PFSK-1 (cell line): ENCODE results near the gene MRPL36.

Source experiments
- POLR2AphosphoS5 ChIP-seq: IDR thresholded peaks from 2 replicates; pipeline ENCODE4 v1.6.1; 2012; ENCODE audit warnings: low read depth, mild to moderate bottlenecking, control low read depth, low read length, moderate library complexity
- REST ChIP-seq, 2 experiments: IDR thresholded peaks; 2 replicates each; pipeline versions ENCODE4 v1.6.1 to v1.8.0; 2011 to 2012; ENCODE audit warnings: low read depth in 2 of 2, low read length in 2 of 2, control low read depth in 1 of 2, inconsistent platforms in 1 of 2, mild to moderate bottlenecking in 1 of 2, moderate library complexity in 1 of 2; ENCODE audit not compliant: insufficient read depth in 1 of 2
- SIN3A ChIP-seq: IDR thresholded peaks from 2 replicates; pipeline ENCODE4 v1.6.1; 2012; ENCODE audit warnings: mild to moderate bottlenecking, low read length, moderate library complexity, borderline replicate concordance; ENCODE audit not compliant: insufficient read depth
- TAF1 ChIP-seq: IDR thresholded peaks from 2 replicates; pipeline ENCODE4 v1.6.1; 2012; ENCODE audit warnings: low read length, control low read depth, borderline replicate concordance; ENCODE audit not compliant: insufficient read depth

GRCh38 chr5:1836891-1837880, 37.5 kb upstream of the MRPL36 start:
- no peak for TF ChIP-seq REST (IDR thresholded peaks at IDR 0.05; ENCODE audit: insufficient read depth in 1 of 2, low read depth in 2 of 2, low read length in 2 of 2)
- no peak for TF ChIP-seq SIN3A
- TF ChIP-seq TAF1 = no peak
- no peak for TF ChIP-seq POLR2AphosphoS5
